Keratinocyte (primary cell): ENCODE data around the gene NEU4.

ENCODE experiments used
- CTCF ChIP-seq, 3 experiments: IDR thresholded peaks in 1 of 3; conservative IDR thresholded peaks in 1 of 3; optimal IDR thresholded peaks in 1 of 3; 2 replicates in 2 of 3; 3 replicates in 1 of 3; pipeline versions ENCODE3 to v1.5.1; 2011; ENCODE audit warnings: low read length in 3 of 3, mild to moderate bottlenecking in 3 of 3, moderate library complexity in 2 of 3, control low read depth in 1 of 3, inconsistent platforms in 1 of 3; ENCODE audit not compliant: insufficient read depth in 2 of 3; ENCODE audit errors: extremely low read depth in 1 of 3
- EZH2 ChIP-seq: IDR thresholded peaks from one replicate; pipeline ENCODE4 v1.6.1; 2012; ENCODE audit warnings: inconsistent platforms, mild to moderate bottlenecking, low read length, moderate library complexity

- no peak for TF ChIP-seq CTCF (optimal IDR thresholded peaks at IDR 0.05 in 1 of 3, IDR thresholded peaks at IDR 0.05 in 1 of 3, conservative IDR thresholded peaks at IDR 0.05 in 1 of 3; ENCODE audit: extremely low read depth in 1 of 3, insufficient read depth in 2 of 3, low read length in 3 of 3)
- no peak for TF ChIP-seq EZH2
Observed at GRCh38 chr2:241762933-241763369, 46.0 kb upstream of the NEU4 start.
